ENCODE data around the gene PEX14.

PEX14 gene

GRCh38 chr1:10628685-10629084, 153.9 kb downstream of the PEX14 start:
- FAIRE-seq (no peak), DNase-seq (ENCODE audit: insufficient read length, low spot score) (no peak)
- no peak for TF ChIP-seq CTCF (IDR thresholded peaks at IDR 0.05; ENCODE audit: insufficient read depth, missing control alignments)

- DNase-seq (ENCODE audit: insufficient read length, low spot score) (no peak), FAIRE-seq (no peak)
- TF ChIP-seq CTCF (IDR thresholded peaks at IDR 0.05; ENCODE audit: insufficient read depth, missing control alignments) = no peak
Measured at GRCh38 chr1:10629091-10629815, 154.5 kb downstream of the PEX14 start.

DNA sequence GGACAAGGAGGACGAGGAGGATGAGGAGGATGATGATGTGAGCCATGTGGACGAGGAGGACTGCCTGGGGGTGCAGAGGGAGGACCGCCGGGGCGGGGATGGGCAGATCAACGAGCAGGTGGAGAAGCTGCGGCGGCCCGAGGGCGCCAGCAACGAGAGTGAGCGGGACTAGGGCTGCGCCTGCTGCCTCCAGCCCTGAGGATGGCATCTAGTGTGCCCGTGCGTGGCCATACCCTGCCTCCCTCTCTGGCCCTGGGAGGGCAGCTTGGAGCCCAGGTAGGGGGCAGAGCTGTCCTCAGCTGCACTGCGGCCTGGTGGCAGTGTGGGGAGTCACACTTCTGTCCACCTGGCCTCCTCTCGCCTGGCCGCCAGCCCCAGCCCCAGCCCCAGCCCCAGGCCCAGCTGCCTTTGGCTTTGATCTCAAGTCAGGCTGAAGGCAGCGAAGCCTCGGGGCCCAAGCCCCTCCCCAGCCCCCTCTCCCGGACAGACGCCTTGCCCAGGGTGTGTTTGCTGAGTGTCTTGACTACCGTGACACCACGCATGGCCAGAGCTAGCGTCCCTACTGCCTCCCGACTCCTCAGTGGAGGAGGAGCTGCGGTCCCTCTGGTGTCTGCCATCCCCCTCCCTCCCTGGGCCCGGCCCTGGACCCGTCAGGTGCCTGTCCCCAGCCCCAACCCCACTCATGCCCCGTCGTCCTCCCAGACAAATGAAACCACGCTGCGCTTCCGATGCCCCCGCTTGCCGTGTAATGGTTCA, 155.2 kb downstream of the PEX14 start:
- FAIRE-seq (no peak), DNase-seq (ENCODE audit: insufficient read length, low spot score) (no peak)
- TF ChIP-seq CTCF (IDR thresholded peaks at IDR 0.05; ENCODE audit: insufficient read depth, missing control alignments) = no peak

DNA sequence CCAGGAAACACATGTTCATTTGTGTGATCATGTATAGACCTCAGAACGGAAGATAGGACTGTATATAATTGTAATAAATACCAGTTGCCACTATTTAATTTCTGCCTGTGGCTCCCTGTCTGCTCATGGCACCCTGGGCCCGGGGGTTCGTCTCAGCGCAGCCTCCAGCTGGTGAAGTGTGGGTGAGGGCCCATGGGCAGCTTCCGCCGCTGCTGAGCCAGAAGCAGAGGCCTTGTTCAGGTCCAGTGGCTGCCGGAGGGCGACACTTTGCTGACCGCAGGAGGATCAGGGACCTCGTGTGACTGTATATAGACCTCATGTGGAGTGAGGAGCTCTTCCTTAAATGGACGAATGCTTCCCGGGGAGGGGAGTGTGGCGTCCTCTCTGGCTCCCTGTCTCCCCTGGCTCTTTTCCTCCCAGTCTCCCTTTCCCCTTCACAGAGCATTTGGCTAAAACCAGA, 155.9 kb downstream of the PEX14 start:
- no peak for TF ChIP-seq CTCF (IDR thresholded peaks at IDR 0.05; ENCODE audit: insufficient read depth, missing control alignments)
- FAIRE-seq (no peak), DNase-seq (ENCODE audit: insufficient read length, low spot score) (no peak)

GRCh38 chr1:10631121-10631810, 156.5 kb downstream of the PEX14 start:
- FAIRE-seq = no peak
- DNase-seq (ENCODE audit: insufficient read length, low spot score) = no peak
- no peak for TF ChIP-seq CTCF (IDR thresholded peaks at IDR 0.05; ENCODE audit: insufficient read depth, missing control alignments)

DNA sequence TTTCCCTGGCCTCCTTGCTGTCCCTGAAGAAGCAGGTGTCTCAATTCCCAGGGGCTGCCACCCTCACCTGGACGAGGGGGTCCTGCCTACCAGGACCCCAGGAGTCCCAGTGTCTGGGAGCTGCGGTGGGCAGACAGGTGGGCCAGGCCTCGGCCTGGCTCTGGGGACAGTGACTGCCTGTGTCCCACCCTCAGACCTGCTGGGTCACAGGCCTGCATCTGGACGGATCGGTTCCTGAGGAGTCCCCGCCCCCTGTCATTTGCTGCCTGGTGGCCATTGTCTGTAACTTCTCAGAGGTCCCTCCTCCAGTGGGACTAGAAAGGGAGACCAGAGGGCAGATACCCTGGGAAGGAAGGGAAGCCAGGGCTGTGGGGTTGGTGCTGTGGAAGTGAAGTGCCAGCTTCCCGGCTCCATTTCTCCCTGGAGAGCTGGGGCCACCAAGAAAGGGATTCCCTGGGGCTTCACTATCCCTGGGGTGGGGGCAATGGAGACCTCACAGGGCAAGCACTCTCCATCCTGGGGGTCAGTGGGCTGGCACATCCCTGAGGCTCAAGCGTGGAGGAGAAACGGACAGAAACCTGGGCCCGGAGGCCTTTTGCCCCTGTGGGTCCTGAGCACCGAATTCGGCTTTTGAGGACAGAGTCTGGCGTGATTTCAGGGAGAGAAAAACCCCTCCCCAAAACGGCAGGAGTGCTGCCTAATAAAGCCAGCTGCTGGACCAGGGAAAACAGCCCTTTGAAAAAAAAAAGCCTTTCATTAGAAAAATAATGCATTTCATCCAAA, 157.3 kb downstream of the PEX14 start:
- no peak for TF ChIP-seq CTCF (IDR thresholded peaks at IDR 0.05; ENCODE audit: insufficient read depth, missing control alignments)
- FAIRE-seq (no peak), DNase-seq (ENCODE audit: insufficient read length, low spot score) (no peak)

Measured in D721Med (cell line).